HG03457 (cell line): ENCODE measurements around the gene HBA1.
"Not testable (repeated sequence)": the region's sequence is repeated elsewhere in the genome, so short reads cannot be mapped to it uniquely, and the experiment has no call there.

Experiments used
- ATAC-seq: cut with Tn5 transposase; IDR thresholded peaks from one replicate; pipeline ENCODE4 v1.9.1; 2021; ENCODE audit warnings: moderate number of reproducible peaks; ENCODE audit not compliant: unreplicated experiment

Gene HBA1

DNA sequence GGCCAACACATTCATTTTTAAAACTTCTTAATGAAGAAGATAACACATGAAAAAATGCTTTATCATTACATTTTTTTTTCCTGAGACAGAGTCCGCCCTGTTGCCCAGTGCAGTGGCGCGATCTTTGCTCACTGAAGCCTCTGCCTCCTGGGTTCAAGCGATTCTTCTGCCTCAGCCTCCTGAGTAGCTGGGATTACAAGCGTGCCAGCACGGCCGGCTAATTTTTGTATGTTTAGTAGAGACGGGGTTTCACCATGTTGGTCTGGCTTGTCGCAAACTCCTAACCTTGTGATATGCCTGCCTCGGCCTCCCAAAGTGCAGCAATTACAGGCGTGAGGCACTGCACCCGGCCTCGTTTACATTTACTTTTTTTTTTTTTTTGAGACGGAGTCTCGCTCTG lies 17.0 kb downstream of the HBA1 start:
- no peak for ATAC-seq

- no peak for ATAC-seq
Measured at GRCh38 chr16:194516-194915, 18.0 kb downstream of the HBA1 start.

DNA sequence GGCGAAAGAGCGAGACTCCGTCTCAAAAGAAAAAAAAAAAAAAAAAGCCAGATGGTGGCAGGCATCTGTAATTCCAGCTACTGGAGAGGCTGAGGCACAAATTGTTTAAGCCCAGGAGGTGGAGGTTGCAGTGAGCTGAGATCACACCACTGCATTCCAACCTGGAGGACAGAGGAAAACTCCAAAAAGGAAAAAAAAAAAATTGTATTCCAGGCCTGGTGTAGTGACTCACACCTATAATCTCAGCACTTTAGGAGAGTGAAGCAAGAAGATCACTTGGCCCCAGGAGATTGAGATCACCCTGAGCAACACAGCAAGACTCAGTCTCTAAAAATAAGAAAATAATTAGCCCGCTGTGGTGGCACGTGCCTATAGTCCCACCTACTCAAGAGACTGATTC lies 23.9 kb downstream of the HBA1 start:
- no peak for ATAC-seq

DNA sequence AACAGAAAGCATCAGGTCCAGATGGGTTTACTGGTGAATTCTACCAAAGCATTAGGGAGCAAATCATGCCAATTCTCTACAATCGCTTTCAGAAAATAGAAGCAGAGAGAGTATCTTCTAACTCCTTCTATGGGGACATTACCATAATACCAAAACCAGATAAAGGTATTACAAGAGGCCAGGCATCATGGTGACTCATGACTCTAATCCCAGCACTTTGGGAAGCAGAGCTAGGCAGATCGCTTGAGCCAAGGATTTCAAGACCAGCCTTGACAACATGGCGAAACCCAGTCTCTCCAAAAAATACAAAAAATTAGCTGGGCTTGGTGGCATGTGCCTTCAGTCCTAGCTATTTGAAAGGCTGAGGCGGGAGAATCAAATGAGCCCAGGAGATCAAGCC lies 26.8 kb downstream of the HBA1 start:
- no peak for ATAC-seq

GRCh38 chr16:204046-204445 lies 27.6 kb downstream of the HBA1 start:
- ATAC-seq, result not testable (repeated sequence)

GRCh38 chr16:209359-209758 lies 32.9 kb downstream of the HBA1 start:
- ATAC-seq, result not testable (repeated sequence)

GRCh38 chr16:211631-212180 lies 35.2 kb downstream of the HBA1 start:
- ATAC-seq, result not testable (repeated sequence)

DNA sequence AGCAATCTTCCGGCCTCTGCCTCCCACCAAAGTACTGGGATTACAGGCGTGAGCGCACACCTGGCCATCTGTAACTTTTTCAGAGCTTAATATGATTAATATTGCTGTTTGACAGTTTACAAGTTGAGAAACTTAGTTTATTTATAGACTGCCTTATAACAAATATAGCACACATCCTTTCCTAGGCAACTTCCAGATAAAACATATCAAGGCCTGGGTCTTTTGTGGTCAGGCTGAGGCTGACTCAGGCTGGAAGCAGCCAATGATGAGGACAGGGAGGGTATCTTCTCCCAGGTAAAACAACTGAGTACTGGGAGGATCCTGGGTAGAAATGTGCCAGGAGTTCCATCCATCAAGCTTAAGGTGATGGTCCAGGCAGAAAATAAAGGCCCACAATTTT lies 36.5 kb downstream of the HBA1 start:
- no peak for ATAC-seq

DNA sequence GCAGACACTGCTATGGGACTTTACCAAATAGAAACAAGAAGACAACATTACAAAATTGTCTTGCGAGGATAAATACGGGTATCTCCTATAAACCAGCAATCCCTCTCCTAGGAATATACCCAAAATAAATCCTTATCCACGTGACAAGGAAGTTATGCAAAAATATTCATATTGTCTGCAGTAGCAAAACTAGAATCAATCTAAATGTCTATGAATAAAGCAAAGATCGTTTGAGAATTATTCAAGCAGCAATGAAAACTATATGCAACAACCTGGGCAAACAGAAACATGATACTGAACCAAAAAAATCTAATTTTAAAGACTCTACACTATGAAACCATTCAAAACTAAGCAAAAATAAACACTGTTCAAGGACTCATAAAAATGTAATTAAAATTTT lies 43.5 kb downstream of the HBA1 start:
- no peak for ATAC-seq
